K562 (cell line): ENCODE measurements around the gene GDF9. TPM values are rescaled to one million over a fixed set of nuclear protein-coding genes. Genes with fewer than 3 reads are reported as not detected.

Source experiments
- AFF4 ChIP-seq: sonication (generic); formaldehyde crosslinking; IDR thresholded peaks from 2 replicates; pipeline ENCODE4 v1.8.0; 2023; ENCODE audit warnings: mild to moderate bottlenecking, missing genetic modification reagents
- KLF1 ChIP-seq: fragments of 450-650 bp; IDR thresholded peaks from 2 replicates; pipeline ENCODE4 v1.6.1; 2016; ENCODE audit warnings: missing genetic modification characterization, missing compliant biosample characterization
- TAF15 ChIP-seq: fragments of 200-400 bp; formaldehyde crosslinking; IDR thresholded peaks from 2 replicates; pipeline ENCODE4 v1.6.1; 2017; ENCODE audit warnings: mild to moderate bottlenecking, low read depth, low read length, moderate library complexity
- ZNF324 ChIP-seq: fragments of 250-450 bp; sonication (Bioruptor Pico); IDR thresholded peaks from 2 replicates; pipeline ENCODE4 v1.4.0; 2020; ENCODE audit warnings: mild to moderate bottlenecking
- ZNF407 ChIP-seq: fragments of 450-650 bp; IDR thresholded peaks from 2 replicates; pipeline ENCODE4 v1.6.1; 2016; ENCODE audit warnings: low read depth
- ZNF644 ChIP-seq: fragments of 200-800 bp; sonication (Bioruptor generic); IDR thresholded peaks from 2 replicates; pipeline ENCODE4 v1.6.1; 2016; ENCODE audit warnings: low read depth, missing genetic modification characterization, missing compliant biosample characterization
- polyA plus RNA-seq, 8 experiments: library from polyadenylated mRNA; depleted of rRNA in 4 of 8; stranded (reverse) in 5 of 8; unstranded in 3 of 8; fragments of >200 nt; fragmentation: Nextera tagmentation in 2 of 8; fragmentation: Illumina TruSeq in 1 of 8; extraction: Ambion mirVana in 2 of 8; extraction: Trizol in 1 of 8; gene quantifications; 2 replicates each; pipeline versions ENCODE4 v1.2.1 to v1.2.3, GENCODE V29; 2011 to 2014; ENCODE audit warnings: inconsistent platforms in 1 of 8, missing spikeins in 1 of 8
- total RNA-seq, 7 experiments: library from RNA; depleted of rRNA in 6 of 7; stranded (reverse); fragments of >200 nt in 6 of 7; fragmentation: Illumina TruSeq in 2 of 7; extraction: Trizol in 2 of 7; gene quantifications; 2 replicates each; pipeline versions ENCODE4 v1.2.1 to v1.2.3, GENCODE V29; 2011 to 2021; ENCODE audit warnings: low replicate concordance in 1 of 7
- TF ChIP-seq, protein P1 (sequence below): fragments of 450-650 bp; IDR thresholded peaks from 2 replicates; pipeline ENCODE4 v1.6.1; 2016; ENCODE audit warnings: missing biosample characterization, missing genetic modification characterization

GDF9 gene
- total and polyA plus RNA-seq, 9 of the 15 experiments (the other 6 are each of a cell fraction or from before 2014, with no cell fraction given): 0.10 to 0.70 (median 0.20) TPM; not detected in 1

DNA sequence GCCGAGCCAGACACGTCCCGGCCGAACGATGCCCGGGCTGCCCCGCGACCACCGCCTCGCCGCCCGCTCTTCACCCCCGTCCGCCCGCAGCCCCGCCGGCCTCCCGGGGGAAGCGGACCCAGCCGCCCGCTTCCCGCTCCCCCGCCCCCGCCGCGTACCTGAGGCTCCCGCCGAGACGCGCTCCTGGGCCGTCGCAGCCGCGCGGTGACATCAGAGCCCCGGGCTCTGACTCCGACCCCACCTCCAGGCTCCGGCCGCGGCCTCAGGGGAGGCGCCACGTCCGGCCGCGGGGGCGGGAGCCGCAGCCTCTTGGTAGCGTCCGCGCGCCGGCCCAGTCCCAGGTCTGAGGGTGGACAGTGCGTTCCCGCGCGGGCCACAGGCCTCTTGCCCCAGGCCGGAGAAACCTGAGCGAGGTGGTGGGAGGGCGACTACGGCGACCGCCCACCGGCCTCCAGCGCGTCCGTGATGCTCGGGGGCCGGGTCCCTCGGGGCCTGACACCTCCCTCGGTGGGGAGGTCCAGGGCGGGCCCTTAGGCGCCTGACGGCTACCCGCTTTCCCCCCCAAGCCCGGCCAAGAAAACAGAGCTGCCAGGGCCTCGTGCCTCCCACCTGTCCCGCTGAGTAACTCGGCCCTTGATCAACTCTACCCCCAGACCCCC, 35.7 kb downstream of the GDF9 start, which contains the start of gene SHROOM1 (continued):
- TF ChIP-seq ZNF407: no peak
- no peak for TF ChIP-seq ZNF324 (CRISPR knock-in tag)
- no peak for TF ChIP-seq TAF15
- TF ChIP-seq ZNF644: no peak
- TF ChIP-seq, protein P1, sequence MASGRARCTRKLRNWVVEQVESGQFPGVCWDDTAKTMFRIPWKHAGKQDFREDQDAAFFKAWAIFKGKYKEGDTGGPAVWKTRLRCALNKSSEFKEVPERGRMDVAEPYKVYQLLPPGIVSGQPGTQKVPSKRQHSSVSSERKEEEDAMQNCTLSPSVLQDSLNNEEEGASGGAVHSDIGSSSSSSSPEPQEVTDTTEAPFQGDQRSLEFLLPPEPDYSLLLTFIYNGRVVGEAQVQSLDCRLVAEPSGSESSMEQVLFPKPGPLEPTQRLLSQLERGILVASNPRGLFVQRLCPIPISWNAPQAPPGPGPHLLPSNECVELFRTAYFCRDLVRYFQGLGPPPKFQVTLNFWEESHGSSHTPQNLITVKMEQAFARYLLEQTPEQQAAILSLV (tag): 0 out of 2 replicates have a peak, but pooled peaks have one; percentile 15
- TF ChIP-seq AFF4 (CRISPR knock-in tag): no peak; the same call in none of the 2 replicates
- no peak for TF ChIP-seq KLF1 (tag)
